ENCODE measurements around the gene ATP10A.

The ATP10A gene

GRCh38 chr15:25675396-25675795 is 187.7 kb downstream of the ATP10A start:
- no peaks in the 10 kb centered on the region for H3K79me2 ChIP-seq (ENCODE audit: insufficient read depth, low read depth)
- H3K4me3 ChIP-seq (IDR thresholded peaks at IDR 0.05; ENCODE audit: insufficient read depth, low read depth, low read length) = no peak overlapping the region
- no peaks in the 10 kb centered on the region for H3K4me1 ChIP-seq (ENCODE audit: low read depth, poor library complexity, severe bottlenecking)
- H3K4me2 ChIP-seq = no peak overlapping the region
- H4K20me1 ChIP-seq (ENCODE audit: insufficient read depth) = no peaks in the 10 kb centered on the region
- no peak overlapping the region for H2AFZ ChIP-seq (ENCODE audit: low read depth)
- H3K27me3 ChIP-seq (ENCODE audit: insufficient read depth, low read depth) = no peaks in the 10 kb centered on the region
- no peak for TF ChIP-seq CTCF (conservative IDR thresholded peaks at IDR 0.05; ENCODE audit: low read depth, low read length)
- no peak overlapping the region for H3K9ac ChIP-seq
- H3K27ac ChIP-seq = no peak overlapping the region
- H3K36me3 ChIP-seq (ENCODE audit: insufficient read depth) = no peaks in the 10 kb centered on the region

GRCh38 chr15:25674913-25675312 is 188.2 kb downstream of the ATP10A start:
- Histone ChIP-seq H3K27ac (no peak overlapping the region), H3K4me2 (no peak overlapping the region), H3K4me3 (IDR thresholded peaks at IDR 0.05; ENCODE audit: insufficient read depth, low read depth, low read length) (no peak overlapping the region), H4K20me1 (ENCODE audit: insufficient read depth) (no peaks in the 10 kb centered on the region), H3K9ac (no peak overlapping the region), H3K36me3 (ENCODE audit: insufficient read depth) (no peaks in the 10 kb centered on the region), H2AFZ (ENCODE audit: low read depth) (no peak overlapping the region), H3K27me3 (ENCODE audit: insufficient read depth, low read depth) (no peaks in the 10 kb centered on the region), H3K4me1 (ENCODE audit: low read depth, poor library complexity, severe bottlenecking) (no peaks in the 10 kb centered on the region), H3K79me2 (ENCODE audit: insufficient read depth, low read depth) (no peaks in the 10 kb centered on the region)
- no peak for TF ChIP-seq CTCF (conservative IDR thresholded peaks at IDR 0.05; ENCODE audit: low read depth, low read length)

- Histone ChIP-seq H3K9ac (no peak overlapping the region), H3K4me2 (no peak overlapping the region), H3K27ac (no peak overlapping the region), H3K4me3 (IDR thresholded peaks at IDR 0.05; ENCODE audit: insufficient read depth, low read depth, low read length) (no peak overlapping the region), H4K20me1 (ENCODE audit: insufficient read depth) (no peaks in the 10 kb centered on the region), H3K4me1 (ENCODE audit: low read depth, poor library complexity, severe bottlenecking) (no peaks in the 10 kb centered on the region), H2AFZ (ENCODE audit: low read depth) (no peak overlapping the region), H3K36me3 (ENCODE audit: insufficient read depth) (no peaks in the 10 kb centered on the region), H3K79me2 (ENCODE audit: insufficient read depth, low read depth) (no peaks in the 10 kb centered on the region), H3K27me3 (ENCODE audit: insufficient read depth, low read depth) (no peaks in the 10 kb centered on the region)
- TF ChIP-seq CTCF (conservative IDR thresholded peaks at IDR 0.05; ENCODE audit: low read depth, low read length) = no peak
These were observed 189.2 kb downstream of the ATP10A start for GRCh38 chr15:25673972-25674371.

GRCh38 chr15:25673351-25673750 is 189.8 kb downstream of the ATP10A start:
- Histone ChIP-seq H3K27ac (no peak overlapping the region), H3K36me3 (ENCODE audit: insufficient read depth) (no peaks in the 10 kb centered on the region), H2AFZ (ENCODE audit: low read depth) (no peak overlapping the region), H4K20me1 (ENCODE audit: insufficient read depth) (no peaks in the 10 kb centered on the region), H3K9ac (no peak overlapping the region), H3K27me3 (ENCODE audit: insufficient read depth, low read depth) (no peaks in the 10 kb centered on the region), H3K4me3 (IDR thresholded peaks at IDR 0.05; ENCODE audit: insufficient read depth, low read depth, low read length) (no peak overlapping the region), H3K4me2 (no peak overlapping the region), H3K79me2 (ENCODE audit: insufficient read depth, low read depth) (no peaks in the 10 kb centered on the region), H3K4me1 (ENCODE audit: low read depth, poor library complexity, severe bottlenecking) (no peaks in the 10 kb centered on the region)
- TF ChIP-seq CTCF (conservative IDR thresholded peaks at IDR 0.05; ENCODE audit: low read depth, low read length) = no peak

DNA sequence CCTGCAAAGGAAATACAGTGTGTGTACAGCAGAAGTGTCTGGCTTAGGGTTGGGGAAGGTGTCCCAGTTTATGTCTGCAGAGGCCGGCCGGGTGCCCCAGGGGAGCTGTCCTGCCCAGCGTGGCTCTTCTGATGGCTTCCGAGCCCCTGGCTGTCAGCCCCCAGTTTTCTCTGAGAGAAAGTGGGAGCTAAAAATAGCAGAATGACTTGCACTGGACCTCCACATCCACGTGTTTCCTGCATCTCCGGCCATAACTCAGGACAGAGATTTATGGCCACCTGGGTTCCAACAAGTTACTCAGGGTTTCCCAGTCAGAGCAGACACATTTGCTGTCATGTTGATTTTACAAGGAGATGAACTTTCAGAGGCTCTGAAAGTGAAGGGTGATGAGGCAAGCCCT is 192.0 kb downstream of the ATP10A start:
- H3K27ac ChIP-seq = no peak overlapping the region
- H3K4me2 ChIP-seq = no peak overlapping the region
- H3K4me3 ChIP-seq (IDR thresholded peaks at IDR 0.05; ENCODE audit: insufficient read depth, low read depth, low read length) = no peak overlapping the region
- H3K4me1 ChIP-seq (ENCODE audit: low read depth, poor library complexity, severe bottlenecking) = no peaks in the 10 kb centered on the region
- H2AFZ ChIP-seq (ENCODE audit: low read depth) = no peak overlapping the region
- TF ChIP-seq CTCF (conservative IDR thresholded peaks at IDR 0.05; ENCODE audit: low read depth, low read length) = no peak
- no peaks in the 10 kb centered on the region for H3K79me2 ChIP-seq (ENCODE audit: insufficient read depth, low read depth)
- H3K27me3 ChIP-seq (ENCODE audit: insufficient read depth, low read depth) = no peaks in the 10 kb centered on the region
- H4K20me1 ChIP-seq (ENCODE audit: insufficient read depth) = no peaks in the 10 kb centered on the region
- H3K36me3 ChIP-seq (ENCODE audit: insufficient read depth) = no peaks in the 10 kb centered on the region
- H3K9ac ChIP-seq = no peak overlapping the region
